DMS79 (cell line): Measurements from ENCODE around the gene SCAMP2.

Experiments used
- DNase-seq: peaks from one replicate; lab custom pipeline; 2025; lab: John Stamatoyannopoulos, UW

Gene SCAMP2

DNA sequence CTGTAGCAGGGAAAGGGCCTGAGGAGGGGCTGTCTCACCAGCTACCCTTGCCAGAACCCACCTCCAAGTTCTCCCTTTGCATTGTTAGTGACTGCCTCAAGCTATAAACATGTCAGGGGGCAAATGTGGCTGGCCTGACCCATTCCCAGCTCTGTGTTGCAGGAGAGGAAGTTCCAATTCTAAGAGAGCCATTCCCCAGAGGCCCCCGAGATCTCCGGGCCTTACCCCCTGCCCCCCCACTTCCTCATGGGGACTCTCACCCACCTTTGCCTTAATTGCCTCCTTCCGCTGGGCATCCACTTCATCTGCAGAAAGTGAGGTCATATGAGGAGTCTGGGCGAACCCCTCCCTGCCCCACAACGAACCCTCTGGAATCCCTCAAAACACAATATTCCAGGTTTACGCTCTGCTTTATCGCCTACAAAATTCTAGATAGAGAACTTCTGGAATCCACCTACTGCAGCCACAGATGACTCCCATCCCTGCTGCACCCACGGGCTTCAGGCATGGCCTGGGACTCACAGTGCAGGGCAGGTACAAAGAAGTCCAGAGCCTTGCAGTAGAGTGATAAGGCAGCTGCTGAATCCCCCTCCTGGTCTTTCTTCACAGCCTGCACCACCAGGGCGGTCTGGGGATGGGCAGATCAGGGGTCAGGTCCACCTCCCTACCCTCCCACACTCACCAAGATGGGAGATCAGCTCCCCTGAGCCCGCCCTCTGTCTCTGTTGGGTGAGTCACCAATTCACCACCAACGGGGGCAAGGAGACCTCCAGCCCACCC is 34.2 kb downstream of the SCAMP2 start:
- no peak for DNase-seq

DNA sequence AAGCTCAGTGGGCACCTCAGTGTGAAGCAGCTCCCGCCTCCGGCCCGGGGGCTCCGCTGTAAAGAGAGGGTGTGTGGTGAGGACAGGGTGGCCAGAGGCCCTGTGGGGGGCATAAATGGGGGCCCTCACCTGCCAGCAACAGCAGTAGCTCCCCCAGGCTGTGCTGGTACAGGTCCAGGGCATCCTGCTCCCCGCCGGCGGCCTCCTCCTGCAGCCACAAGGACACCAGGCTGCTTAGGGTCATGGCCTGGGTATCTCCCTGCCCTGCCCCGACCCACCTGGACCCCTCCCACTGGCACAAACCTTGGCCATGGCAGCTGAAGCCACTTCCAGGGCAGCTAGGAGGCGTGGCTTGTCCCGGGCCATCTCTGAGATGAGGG is 35.0 kb downstream of the SCAMP2 start:
- no peak for DNase-seq

DNA sequence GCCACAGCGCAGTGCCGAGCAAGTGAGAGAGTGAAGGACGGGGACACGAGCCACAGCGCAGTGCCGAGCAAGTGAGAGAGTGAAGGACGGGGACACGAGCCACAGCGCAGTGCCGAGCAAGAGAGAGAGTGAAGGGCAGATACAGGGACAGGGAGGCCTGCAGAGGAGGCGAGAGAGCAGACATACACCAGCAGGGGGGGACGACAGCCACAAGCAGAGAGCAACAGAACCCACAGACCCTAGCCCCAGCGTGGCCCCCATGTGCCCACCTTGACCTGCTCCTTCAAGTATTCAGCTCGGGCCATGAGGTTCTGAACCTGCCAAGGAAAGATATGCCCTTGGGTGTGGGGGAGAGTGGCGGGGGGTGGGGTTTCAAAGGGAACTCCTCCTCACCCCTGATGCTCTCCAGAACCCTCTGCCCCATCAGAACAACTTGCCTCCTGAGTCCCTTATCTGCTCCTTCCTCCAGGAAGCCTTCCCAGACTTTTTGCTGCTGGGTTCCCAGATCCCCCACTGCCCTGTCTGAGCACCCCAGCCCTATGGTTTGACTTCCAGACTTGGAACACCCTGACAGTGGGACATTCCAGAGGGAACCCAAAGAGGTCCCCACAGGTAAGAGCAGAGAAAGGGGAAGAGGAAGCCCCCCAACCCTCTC is 35.6 kb downstream of the SCAMP2 start:
- no peak for DNase-seq

DNA sequence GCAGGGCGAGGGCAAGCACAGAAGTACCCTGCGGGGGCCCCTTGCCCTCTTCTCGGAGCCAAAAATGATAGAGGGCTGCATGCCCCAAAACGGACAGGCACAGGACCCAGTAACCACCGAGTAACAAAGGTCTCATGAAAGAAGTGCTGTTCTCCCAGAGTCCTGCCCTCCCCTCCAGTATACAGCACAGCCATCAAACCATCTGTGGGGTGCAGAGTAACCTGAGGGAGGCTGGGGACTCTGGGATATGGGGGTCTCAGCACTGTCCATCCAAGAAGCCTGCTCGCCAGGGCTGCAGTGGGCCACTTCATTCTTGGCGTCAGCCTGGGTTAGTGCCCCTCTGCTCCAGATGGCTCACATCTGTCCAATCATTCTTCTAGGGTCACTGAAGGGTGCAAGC is 36.3 kb downstream of the SCAMP2 start:
- no peak for DNase-seq

DNA sequence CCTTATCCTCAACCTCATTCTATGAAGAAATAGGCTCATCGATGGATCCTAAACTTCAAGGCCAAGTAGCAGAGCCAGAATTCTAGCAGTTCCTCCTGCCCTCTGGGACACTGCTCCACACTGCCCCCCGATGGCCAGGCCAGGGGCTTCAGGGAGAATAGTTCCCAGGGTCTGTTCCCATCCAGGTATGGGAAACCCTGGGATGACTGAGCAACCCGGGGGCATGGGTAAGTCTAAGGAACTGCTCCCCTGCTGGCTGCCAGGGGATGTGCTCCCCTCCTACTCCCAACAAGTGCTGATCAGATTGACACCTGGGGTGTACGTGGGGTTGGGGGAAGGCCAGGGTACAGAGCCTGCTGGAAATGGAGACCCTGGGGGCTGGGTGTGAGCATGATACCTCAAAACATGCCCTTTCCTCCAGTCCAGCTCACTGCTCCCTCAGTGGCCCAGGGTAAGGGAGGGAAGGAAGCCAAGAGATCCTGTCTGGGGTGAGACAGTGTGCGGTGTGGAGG is 37.8 kb downstream of the SCAMP2 start:
- DNase-seq, result no peak

DNA sequence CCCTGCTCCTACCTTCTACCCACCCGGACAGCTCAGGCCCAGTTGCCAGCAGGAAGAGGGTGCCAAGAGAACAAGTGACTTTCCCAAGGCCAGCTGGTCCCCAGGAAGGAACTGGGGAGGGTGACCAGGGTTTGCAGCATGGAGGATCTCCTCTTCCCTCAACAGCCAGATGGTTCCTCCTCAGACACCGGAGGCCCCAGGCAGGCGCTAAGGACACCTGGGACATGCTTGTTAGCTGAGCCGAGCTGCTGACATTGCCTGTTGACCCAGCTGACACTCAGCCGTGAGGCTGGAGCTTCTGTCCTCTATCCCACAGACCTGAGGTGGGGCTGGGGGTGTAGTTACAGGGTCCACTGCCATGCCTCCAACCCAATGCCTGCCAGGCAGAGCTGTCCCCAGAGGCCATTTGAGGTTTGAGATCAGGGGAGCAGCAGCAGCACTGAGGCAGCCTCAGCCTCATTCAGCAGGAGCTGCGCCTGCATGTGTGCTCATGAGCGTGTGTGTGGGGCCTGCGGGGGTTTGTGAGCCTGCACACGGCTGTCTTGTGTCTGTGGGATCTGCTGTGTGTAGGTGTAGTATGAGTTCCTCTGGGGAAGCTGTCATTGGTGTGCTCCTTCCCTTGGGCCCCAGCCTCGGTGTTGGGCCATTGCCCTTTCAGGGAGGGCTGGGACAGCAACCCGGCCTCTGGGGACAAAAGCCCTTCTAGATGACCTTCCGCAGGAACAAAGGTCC is 39.6 kb downstream of the SCAMP2 start:
- DNase-seq, result no peak

DNA sequence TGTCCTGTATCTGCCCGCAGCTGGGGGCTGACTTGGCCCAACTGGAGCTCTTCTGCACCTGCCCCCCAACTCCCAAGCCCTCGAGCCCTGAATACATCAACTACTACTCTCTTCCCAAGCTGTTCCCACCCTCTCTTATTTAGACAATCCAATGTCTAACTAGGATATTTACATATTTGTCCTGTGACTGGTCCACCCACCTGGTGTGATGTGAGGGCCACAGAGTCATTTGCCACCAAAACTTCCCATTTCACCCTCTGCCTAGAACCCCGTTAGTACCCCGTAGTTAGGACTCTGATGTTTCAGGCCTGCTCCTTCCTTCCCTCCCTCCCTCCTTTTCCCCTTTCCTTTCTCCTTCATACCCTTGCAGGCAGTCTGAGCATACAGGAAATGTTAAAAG is 40.3 kb downstream of the SCAMP2 start:
- no peak for DNase-seq

DNA sequence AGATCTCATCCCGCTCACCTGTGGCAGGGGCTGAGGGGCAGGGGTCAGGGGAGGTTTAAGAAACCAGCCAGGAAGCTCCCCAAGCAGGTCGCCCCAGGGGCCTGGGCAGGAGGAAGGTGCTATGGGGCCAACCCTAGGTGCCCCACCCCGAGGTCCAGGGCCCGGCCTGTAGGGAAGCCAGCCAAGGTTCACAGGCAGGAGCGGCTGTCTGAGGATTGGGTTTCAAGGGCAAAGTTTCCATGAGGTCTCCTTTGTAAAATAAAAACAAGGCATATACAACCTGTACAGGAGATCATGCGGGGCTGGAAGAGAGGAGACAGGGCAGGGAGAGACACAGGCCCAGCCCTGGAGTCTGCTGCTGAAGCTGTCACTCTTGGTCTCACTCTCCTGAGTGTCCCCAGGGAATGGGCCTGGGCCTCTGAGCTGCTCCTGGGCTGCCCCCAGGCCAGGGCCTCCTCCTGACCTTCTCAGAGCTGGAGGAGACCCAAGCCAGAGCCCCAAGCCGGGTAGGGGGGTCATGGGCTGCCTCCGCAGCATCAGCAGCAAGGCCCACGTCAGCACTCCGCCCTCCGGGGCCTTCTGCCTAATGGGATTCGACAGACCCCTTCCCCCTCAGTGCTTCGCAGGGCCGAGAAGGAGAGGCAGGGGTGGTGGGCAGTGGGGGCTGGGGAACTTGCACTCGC is 41.2 kb downstream of the SCAMP2 start:
- no peak for DNase-seq

DNA sequence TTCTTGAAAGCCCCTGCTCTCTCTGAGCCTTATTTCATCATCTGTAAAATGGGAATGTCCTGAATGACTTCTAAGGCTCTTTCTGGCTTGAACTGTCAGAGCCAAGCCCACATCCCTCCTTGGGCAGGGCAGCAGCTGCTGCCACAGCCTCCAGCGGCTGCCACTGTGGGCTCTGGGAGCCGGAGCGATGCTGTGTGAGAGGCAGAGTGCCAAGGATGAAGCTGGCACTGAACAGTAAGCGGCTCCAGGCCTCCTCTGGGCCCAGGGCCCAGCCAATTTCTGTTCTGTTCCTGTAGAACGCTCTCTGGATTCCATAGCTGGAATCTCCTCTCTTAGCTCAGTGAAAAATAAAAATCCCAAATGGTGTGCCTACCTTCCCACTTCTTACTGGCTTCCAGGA is 42.3 kb downstream of the SCAMP2 start:
- DNase-seq, result no peak

DNA sequence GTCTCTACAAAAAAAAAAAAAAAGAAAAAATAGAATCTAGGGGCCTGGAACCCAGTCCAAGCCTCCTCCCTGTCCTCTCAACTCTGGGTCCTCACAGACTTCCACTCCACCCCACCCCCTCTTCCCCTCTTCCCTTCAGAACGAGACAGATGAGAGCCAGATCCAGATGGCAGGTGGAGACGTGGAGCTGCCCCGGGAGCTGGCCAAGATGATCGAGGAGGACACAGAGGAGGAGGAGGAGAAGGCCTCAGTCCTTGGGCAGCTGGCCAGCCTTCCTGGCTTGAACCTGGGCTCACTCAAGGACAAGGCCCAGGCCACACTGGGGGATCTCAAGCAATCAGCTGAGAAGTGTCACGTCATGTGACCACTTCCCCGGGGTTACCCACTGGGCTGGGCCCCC is 43.2 kb downstream of the SCAMP2 start:
- DNase-seq, result no peak

DNA sequence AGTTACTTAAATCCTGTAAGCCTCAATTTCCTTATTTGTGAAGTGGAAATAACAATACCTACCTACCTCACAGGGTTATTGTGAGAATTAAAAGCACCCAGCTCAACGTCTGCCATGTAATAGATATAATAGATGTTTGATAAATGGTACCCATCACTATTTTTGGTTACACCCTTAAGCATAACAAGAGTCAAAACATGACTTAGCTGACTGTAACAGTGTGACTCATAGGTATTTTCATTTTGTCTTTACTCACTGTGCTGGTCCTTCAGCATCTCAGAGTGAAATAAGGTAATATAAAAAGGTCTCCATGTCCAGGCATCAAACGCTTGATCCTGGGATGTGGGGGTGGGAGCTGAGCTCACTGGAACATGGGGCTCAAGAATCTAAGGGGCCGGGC is 43.7 kb downstream of the SCAMP2 start:
- DNase-seq, result no peak

DNA sequence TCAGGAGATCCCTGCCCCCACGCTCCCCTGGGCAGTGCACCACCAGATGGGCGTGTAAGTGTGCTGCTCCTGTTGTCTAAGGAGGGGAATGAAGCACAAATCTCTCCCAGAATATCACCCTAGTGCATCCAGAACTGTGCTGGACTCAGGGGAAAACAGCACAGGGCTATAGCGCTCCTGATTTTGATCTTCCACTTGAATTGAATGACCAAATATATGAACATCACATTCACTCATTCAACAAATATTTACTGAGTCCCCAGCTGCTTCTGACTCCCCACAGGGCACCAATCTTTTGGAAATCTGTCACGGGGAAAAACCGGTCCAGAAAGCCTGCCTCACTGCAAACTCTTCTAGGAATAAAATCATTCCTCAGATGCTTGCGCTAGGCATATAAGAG is 44.3 kb downstream of the SCAMP2 start:
- no peak for DNase-seq

DNA sequence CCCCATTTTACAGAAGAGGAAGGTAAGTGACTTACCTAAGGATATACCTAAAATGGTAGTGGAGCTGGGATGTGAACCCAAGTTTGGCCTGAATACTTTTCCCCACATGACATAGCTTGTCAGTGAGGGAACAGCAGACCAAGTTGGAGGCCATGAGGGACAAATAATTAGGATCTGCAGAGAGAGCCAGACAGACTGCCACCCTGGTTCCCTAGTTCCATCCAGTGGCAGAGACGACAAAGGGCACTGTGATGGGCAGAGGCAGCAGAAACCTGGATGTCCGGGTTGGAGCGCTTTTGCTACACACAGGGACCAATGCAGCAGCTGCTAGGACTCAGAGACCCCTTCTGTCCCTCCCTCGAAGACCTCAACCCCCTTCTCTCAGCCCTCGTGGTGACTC is 45.6 kb downstream of the SCAMP2 start:
- DNase-seq, result no peak

DNA sequence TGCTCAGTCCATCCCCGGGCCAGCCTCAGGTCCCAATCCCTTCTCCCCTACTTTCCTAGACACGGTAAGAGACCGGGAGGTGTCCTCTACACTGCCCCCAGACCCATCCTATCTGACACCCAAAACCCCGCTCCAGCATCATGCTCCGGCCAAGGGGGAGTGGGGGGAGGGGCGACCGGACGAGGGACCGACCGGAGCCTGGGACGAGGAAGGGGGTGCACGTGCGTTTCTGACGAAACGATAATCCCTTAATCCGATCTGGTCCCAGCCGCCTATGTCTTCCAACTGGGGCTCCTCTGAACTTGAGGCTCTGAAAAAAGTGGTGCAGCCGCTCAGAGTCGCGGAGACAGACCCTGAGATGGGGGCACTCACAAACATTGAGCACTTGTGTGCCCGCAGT is 46.2 kb downstream of the SCAMP2 start:
- DNase-seq, result no peak

DNA sequence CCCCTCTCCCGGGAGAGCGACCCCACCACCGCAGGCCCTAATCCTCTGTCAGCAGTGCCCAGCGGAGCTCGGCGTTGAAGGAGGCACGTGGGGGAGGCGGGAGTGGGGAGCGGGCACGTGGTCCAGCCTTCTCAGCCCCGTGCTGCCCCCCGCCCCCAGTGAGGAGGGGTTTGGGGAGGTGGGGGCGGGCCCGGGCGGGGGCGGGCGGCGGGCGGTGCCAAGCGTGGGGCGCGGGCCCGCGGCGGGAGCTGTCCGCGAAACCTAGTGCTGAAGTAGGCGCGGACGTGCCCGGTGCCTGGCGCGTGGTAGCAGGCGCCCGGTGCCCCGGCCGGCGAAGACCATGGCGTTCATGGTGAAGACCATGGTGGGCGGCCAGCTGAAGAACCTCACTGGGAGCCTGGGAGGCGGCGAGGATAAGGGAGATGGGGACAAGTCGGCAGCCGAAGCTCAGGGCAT is 46.8 kb downstream of the SCAMP2 start, which contains the start of gene CPLX3:
Gene CPLX3 (plus strand): TSS at position 264 of the 456 bp plus-strand sequence. CDS start 77 bp downstream, at position 341.
- DNase-seq, result no peak

DNA sequence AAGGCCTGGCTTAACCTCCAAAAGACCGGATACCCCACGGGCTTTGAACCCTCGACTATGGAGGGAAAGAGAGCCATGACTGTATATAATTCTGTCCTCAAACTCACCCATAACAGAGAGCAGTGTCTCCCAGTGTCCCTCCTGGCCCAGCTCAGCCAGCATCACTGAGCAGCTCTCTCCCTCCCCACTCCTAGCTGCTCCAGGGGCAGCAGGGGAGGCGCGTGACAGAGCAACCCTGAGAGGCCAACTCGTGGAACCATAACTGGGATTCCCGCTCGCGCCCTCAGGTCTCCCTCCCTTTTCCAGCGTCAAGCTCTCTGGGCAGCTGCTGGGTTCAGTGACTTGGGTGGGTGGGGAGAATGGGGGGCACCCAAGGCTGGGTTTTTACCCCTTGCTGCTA is 47.3 kb downstream of the SCAMP2 start:
- DNase-seq, result no peak

DNA sequence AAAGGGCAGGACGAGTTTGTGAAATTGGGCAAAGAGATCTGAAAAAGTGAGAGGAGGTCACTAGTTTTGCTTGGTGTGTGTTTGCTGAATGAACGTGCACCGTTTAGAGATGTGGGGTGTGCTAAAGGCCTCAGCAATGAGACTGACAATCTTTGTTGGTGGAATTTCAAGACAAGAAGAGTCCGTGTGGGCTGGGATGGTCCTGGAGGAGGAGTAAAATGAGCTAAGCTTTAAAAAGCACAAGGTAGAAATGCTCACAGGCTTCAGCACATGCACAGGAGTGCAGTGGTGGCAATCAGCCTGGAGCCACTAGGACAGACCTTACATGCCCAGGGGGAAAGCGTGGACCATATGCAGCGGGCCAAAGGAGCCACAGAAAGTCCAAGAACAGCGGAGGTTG is 48.2 kb downstream of the SCAMP2 start:
- no peak for DNase-seq

DNA sequence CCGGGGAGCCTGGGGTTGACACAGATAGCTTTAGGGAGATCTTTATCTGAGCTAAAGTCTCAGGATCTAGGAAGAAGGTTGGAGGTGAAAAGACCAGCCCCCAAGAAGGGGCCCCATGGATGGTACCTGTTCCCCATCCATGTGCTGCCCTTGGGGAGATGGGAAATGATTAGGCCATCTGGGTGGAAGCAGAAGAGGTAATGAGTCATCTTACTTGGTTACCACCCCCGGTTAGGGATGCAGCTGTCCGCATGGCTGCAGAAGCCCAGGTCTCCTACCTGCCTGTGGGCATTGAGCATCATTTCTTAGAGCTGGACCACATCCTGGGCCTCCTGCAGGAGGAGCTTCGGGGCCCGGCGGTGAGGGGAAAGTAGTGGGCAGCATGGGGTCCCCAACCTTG is 49.8 kb downstream of the SCAMP2 start:
- DNase-seq, result no peak

DNA sequence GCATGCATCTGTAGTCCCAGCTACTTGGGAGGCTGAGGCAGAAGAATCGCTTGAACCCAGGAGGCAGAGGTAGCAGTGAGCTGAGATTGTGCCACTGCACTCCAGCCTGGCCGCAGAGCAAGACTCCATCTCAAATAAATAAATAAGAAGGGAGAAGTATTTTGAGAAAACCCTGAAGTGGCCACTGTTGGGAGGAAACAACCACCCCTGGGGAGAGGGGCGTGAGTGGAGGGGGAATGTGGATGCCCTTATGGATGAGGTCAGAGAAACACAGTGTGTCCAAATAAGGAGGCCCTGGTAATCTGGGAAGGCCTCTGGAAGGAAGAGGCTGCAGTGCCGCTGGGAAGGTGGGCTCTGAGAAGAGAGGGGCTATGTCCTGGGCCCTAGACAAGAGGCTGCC is 50.9 kb downstream of the SCAMP2 start:
- no peak for DNase-seq

DNA sequence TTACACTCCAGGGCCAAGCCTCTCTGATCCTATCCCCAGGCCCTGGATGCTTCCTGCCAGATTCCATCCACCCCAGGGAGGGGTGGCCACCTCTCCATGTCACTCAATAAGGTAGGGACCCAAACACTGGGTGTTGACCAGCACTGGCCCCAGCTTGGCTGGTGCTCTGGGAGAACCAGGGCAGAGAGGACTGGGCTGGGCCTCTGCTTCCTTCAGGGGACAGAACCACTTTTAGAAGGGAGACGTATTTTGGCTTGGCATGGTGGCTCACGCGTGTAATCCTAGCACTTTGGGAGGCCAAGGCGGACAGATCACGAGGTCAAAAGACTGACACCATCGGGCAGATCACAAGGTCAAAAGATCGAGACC is 51.4 kb downstream of the SCAMP2 start:
- no peak for DNase-seq

DNA sequence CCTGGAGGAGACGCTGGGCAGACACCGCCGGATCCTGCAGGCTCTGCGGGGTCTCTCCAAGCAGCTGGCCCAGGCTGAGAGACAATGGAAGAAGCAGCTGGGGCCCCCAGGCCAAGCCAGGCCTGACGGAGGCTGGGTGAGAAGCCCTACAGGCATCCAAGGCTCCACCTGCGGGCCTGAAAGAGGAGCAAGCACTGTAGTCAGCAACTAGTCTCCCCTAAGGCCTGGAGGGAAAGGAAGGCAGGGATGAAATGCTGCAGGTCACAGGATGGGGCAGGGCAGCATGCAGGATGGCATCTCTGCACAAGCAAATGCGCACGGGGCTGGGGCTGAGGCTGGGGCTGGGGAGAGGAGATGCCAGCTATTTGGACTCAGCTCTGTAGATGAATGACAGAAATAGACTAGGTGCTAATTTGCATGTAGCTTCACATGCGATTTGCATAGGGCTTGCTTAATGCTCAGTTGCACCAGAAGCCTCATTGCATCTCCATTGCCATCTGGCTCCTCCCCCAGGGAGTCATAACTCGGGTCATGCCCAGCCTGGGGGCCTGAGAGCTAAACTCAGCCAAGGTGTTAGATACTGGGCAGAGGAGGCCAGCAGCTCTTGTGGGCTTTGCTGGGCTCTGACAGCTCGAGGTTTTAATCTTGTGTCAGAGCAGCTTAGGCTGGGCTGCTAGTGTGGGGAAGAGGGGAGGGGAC is 51.9 kb downstream of the SCAMP2 start:
- DNase-seq, result no peak

DNA sequence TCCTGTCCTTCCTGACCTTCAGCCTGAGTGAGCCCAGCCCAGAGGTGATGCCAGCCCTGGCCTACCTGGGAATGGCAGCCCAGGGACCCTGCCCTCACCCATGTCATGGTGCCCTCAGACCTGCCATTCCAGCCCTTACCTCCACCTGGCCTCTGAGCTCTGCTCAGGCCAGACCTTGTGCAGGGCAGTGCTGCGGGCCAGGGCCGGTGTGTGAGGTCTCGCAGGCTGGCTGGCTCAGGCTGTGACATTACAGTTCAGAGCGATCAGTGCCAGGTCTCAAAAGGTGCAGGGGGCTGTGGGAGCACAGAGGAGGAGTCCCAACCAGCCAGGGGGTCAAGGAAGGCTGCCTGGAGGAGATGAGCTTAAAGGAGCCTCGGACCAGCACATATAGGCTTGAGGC is 53.1 kb downstream of the SCAMP2 start:
- no peak for DNase-seq
